Neural cell (in vitro differentiated cells): Measurements from ENCODE around the gene OPN1SW.

Source experiments
- EP300 ChIP-seq: fragments of 450-650 bp; conservative IDR thresholded peaks from 2 replicates; pipeline ENCODE4 v1.6.1; 2014; ENCODE audit warnings: antibody characterized with exemption, mild to moderate bottlenecking, moderate library complexity; ENCODE audit not compliant: poor library complexity, severe bottlenecking
- EZH2 ChIP-seq: fragments of 200-600, 300-800 bp; shearing (Covaris generic), sonication (generic); IDR thresholded peaks from 2 replicates; pipeline ENCODE4 v1.6.1; 2014; ENCODE audit warnings: antibody characterized with exemption, low read length, borderline replicate concordance, mild to moderate bottlenecking; ENCODE audit not compliant: insufficient read depth, poor library complexity, severe bottlenecking
- POLR2AphosphoS5 ChIP-seq: IDR thresholded peaks from 2 replicates; pipeline ENCODE4 v1.6.1; 2012
- RAD21 ChIP-seq: fragments of 450-650 bp; conservative IDR thresholded peaks from 2 replicates; pipeline ENCODE4 v1.6.1; 2014; ENCODE audit warnings: antibody characterized with exemption, mild to moderate bottlenecking, moderate library complexity
- REST ChIP-seq: IDR thresholded peaks from 2 replicates; pipeline ENCODE4 v1.6.1; 2012; ENCODE audit warnings: borderline replicate concordance
- TAF1 ChIP-seq: IDR thresholded peaks from 2 replicates; pipeline ENCODE4 v1.6.1; 2012; ENCODE audit warnings: low read depth
- TF ChIP-seq, protein P1 (sequence below): fragments of 450-650 bp; IDR thresholded peaks from 2 replicates; pipeline ENCODE4 v1.5.1; 2014; ENCODE audit warnings: antibody characterized with exemption, mild to moderate bottlenecking, moderate library complexity; ENCODE audit not compliant: poor library complexity, severe bottlenecking

DNA sequence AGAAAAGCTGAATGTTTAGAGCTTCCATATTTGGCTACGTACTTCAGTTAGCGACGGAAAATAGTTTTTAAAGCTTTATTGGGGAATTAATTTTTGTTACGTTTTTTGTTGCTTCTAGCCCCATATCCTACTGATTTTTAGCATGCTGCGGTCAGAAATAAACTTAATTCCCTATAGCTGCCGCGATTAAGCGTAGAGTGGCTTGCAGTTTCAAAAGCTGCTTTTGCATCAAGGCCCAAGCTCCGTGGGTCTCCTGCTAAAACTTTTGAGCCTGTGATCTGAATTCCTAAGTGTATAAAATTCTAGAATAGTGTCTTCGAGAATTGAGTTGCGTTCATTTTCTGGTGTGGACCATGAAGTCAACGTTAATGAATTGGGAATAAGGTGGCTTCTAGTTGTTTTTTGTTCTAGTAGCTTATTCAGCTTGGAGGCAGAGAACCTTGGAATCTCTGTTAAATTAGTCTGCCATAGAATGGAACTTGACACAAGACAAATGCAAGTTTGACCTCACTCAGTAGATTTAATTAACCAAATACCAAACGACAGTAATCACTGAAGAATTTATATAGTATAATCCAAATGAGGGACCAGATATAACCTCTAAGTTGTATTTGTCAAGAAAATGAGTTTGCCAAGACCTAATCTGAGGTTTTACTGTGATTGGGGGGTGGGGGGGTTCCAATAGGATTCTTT, 35.5 kb downstream of the OPN1SW start:
- TF ChIP-seq, protein P1, sequence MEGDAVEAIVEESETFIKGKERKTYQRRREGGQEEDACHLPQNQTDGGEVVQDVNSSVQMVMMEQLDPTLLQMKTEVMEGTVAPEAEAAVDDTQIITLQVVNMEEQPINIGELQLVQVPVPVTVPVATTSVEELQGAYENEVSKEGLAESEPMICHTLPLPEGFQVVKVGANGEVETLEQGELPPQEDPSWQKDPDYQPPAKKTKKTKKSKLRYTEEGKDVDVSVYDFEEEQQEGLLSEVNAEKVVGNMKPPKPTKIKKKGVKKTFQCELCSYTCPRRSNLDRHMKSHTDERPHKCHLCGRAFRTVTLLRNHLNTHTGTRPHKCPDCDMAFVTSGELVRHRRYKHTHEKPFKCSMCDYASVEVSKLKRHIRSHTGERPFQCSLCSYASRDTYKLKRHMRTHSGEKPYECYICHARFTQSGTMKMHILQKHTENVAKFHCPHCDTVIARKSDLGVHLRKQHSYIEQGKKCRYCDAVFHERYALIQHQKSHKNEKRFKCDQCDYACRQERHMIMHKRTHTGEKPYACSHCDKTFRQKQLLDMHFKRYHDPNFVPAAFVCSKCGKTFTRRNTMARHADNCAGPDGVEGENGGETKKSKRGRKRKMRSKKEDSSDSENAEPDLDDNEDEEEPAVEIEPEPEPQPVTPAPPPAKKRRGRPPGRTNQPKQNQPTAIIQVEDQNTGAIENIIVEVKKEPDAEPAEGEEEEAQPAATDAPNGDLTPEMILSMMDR: no peak
- TF ChIP-seq EZH2 (no peak), TAF1 (no peak), REST (no peak), EP300 (no peak), POLR2AphosphoS5 (no peak), RAD21 (no peak)
